Cortex of kidney (tissue), 1 donor: ENCODE measurements around the gene LGALS4.
"Not testable (repeated sequence)": the region's sequence is repeated elsewhere in the genome, so short reads cannot be mapped to it uniquely, and the experiment has no call there.

ENCODE experiments used
- DNase-seq: peaks from one replicate; lab custom pipeline; 2025; lab: John Stamatoyannopoulos, UW

LGALS4 gene, protein sequence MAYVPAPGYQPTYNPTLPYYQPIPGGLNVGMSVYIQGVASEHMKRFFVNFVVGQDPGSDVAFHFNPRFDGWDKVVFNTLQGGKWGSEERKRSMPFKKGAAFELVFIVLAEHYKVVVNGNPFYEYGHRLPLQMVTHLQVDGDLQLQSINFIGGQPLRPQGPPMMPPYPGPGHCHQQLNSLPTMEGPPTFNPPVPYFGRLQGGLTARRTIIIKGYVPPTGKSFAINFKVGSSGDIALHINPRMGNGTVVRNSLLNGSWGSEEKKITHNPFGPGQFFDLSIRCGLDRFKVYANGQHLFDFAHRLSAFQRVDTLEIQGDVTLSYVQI

DNA sequence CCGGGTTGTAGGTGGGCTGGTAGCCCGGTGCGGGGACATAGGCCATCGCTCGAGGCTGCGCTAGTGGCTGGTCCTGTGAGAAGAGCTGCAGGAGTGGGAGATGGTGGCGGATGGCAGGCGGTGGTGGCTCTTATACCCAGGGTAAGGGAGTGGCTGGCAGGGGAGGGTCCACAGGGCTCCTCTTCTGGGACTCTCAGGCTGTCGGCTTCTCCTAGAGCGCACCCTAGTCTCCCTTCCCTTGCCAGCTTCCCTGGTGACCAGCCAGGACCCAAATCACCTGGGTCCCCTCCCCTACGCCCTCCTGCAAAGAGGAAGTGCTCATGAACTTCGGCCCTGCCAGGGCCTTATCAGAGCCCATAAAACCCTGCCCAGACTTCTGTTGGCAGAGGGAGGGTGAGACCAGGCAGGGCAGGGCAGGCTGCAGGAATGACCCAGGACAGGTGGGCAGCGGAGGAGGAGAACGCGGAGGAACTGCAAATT, at the start of gene LGALS4:
Gene LGALS4, minus strand, starts transcription at position 105 of the 480 bp plus-strand sequence. Its CDS starts 59 bp downstream, at position 46.
- no peak for DNase-seq

DNA sequence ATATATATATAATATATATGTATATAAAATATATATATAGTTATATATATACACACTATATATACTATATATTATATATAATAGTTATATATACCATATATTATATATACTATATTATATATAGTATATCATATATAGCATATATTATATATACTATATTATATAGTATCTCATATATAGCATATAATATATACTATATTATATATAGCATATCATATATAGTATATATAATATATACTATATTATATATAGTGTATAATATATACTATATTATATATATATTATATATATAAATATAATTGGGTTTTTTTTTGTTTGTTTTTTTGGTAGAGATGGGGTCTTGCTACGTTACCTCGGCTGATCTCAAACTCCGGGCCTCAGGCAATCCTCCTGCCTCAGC, 48.6 kb upstream of the LGALS4 start:
- no peak for DNase-seq

DNA sequence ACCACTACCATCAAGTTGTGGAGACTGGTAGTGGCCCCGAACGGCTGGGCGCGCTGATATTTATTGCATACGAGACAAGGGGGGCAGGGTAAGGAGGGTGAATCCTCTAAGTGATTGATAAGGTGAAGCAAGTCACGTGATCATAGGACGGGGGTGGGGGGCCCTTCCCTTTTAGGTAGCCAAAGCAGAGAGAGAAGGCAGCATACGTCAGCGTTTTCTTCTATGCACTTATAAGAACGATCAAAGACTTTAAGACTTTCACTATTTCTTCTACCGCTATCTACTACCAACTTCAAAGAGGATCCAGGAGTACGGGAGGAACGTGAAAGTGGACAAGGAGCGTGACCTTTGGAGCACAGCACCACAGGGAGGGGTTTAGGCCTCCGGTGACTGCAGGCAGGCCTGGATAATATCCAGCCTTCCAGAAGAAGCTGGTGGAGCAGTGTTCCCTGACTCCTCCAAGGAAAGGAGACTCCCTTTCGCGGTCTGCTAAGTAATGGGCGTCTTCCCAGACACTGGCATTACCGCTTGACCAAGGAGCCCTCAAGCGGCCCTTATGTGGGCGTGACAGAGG, 47.0 kb upstream of the LGALS4 start:
- DNase-seq, result not testable (repeated sequence)

DNA sequence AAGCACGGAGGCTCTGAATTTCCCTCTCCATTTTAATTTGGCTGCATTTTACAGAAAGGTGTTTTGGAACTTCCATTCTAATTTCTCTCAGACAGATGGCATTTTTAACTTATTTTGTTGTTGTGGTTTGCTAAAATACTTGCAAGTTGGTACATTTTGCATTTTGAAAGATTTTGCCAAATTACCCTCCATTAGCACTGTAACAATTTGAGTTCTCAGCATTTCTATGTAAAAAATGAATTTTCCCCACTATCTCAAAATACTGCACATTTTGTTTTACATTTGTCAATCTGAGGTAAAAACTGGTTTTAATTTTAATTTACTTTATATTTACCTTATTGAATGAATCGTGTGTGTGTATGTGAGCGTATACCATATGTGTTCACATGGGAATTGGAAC, 44.1 kb upstream of the LGALS4 start:
- DNase-seq, result no peak

DNA sequence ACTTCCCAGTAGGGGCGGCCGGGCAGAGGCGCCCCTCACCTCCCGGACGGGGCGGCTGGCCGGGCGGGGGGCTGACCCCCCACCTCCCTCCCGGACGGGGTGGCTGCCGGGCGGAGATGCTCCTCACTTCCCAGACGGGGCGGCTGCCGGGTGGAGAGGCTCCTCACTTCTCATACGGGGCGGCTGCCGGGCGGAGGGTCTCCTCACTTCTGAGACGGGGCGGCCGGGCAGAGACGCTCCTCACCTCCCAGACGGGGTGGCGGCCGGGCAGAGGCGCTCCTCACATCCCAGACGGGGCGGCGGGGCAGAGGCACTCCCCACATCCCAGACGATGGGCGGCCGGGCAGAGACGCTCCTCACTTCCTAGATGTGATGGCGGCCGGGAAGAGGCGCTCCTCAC, 43.0 kb upstream of the LGALS4 start:
- not testable (repeated sequence) for DNase-seq

DNA sequence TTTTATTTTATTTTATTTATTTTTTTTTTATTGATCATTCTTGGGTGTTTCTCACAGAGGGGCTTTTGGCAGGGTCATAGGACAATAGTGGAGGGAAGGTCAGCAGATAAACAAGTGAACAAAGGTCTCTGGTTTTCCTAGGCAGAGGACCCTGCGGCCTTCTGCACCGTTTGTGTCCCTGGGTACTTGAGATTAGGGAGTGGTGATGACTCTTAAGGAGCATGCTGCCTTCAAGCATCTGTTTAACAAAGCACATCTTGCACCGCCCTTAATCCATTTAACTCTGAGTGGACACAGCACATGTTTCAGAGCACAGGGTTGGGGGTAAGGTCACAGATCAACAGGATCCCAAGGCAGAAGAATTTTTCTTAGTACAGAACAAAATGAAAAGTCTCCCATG, 42.2 kb upstream of the LGALS4 start:
- not testable (repeated sequence) for DNase-seq

DNA sequence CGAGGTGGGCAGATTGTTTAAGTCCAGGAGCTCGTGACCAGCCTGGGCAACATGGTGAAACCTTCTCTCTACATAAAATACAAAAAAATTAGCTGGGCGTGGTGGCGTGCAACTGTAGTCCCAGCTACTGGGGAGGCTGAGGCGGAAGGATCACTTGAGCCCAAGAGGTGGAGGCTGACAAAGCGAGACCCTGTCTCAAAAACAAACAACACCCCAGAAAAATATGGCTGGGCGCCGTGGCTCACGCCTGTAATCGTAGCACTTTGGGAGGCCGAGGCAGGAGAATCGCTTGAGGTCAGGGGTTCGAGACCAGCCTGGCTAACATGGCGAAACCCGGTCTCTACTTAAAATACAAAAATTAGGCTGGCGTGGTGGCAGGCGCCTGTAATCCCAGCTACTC, 40.5 kb upstream of the LGALS4 start:
- DNase-seq, result no peak

DNA sequence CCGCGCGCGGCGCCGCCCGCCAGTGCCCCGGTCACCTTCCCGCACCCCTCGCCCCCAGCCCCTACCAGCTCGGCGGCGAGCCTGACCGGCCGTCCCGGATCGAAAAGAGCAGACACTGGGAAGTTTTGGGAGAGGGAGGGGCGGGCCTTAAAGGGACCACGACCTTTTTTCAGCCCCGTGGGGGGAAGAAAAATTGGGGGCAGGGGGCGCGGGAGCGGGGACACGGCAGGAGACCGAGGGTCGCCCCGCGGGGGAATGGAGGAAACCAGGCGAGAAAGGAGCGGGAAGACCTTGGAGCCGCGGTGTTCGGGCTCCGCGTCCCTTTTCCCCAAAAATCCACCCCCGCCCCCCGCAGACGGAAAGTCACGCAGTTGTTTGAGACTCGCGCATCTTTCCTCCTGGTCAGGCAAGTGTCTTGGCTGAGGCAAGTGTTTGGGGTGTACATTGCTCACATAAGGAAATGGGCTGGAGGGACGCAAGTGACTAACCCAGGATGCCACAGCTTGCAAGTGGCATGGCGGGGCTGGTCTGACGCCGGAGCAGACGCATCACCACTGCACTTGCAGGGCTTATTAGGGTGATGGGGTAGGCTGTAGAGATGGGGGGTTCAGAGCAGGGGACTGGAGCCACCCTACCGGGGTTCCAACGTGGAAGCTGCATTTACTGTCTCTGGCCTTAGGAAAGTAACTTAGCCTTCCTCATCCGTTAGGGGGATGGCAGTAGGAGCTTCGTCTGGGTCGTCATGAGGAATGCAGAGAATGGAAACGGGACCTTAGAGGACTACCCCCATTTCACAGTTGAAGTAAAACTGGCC, 39.7 kb upstream of the LGALS4 start:
- DNase-seq, result no peak

DNA sequence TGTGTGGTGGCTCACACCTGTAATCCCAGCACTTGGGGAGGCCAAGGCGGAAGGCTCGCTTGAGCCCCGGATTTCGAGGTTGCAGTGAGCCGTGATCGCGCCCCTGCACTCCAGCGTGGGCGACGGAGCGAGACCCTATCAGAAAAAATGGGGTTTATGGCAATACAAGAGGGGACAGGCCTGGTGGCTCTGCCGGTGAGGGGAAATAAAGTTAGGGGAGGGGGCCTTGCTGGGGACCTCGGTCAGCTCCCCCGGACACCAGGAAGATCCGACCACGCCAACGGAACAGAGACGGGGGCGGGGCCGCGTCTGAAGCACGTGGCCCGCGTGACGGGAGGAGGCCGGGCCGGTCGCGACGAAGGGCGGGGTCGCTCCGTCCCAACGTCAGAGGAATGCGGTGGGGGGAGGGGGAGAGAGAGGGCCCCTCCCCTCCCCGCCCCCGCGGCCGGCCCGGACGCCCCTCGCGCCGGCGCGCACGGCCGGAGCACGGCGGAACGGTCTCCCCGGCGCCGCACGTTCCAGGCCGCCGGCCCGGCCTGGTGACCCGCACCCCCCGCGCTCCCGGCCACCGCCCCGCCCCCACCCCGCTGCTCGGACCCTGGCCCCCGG, 39.0 kb upstream of the LGALS4 start:
- DNase-seq, result peak; percentile 81

DNA sequence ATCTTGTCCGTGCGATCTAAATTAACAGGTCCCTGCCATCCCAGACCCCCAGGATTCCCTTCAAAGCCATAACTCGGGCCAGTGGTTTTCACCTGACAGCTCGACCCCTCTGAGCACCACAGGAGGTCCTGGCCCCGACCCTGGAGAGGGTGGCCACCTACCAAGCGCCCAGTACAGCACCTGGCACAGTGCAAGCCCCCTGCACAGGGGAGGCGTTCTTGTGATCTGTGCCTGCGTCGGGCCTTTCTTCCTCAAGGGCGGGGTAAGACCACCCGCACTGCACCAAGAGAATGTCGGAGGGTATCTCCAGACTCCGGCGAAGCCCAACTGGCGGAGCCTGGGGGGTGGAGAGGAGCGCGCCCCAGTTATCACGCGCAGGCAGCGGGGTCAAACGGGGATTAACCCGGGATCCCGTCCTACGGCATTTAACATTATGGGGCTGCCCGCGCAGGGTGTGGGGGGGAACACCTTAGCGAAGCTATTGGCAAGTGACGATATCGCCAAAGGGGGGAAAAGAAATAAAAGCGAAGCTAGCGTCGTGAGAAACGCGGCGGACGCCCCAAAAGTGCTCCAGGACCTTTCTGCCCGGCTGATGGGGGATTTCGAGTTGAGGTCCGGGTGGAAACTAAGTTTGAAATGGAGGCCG, 38.4 kb upstream of the LGALS4 start:
- no peak for DNase-seq

DNA sequence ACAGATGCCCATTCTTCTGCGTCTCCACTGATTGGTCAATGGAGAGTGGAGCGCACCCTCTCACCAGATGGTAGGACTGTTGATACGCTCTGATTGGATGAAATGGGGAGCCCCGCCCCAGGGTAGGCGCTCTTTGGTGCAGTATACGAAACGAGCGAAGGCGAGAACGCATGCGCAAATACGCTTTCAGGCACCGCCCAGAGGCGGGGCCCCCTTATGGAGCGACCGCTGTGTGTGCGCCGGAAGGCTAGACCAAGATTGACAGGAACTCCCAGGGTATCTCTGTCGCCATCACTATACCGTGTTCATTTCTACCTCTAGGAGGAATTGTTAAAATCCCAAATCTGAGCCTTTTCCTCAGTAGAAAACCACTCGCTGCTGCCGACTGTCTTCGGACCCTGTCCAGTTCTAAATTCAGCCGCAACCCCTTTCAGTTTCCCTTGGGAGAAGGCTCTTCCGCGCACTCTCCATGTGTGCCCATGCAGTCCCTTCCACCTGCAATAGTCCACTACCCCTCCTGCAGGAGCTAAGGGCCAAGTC, 37.8 kb upstream of the LGALS4 start:
- no peak for DNase-seq

DNA sequence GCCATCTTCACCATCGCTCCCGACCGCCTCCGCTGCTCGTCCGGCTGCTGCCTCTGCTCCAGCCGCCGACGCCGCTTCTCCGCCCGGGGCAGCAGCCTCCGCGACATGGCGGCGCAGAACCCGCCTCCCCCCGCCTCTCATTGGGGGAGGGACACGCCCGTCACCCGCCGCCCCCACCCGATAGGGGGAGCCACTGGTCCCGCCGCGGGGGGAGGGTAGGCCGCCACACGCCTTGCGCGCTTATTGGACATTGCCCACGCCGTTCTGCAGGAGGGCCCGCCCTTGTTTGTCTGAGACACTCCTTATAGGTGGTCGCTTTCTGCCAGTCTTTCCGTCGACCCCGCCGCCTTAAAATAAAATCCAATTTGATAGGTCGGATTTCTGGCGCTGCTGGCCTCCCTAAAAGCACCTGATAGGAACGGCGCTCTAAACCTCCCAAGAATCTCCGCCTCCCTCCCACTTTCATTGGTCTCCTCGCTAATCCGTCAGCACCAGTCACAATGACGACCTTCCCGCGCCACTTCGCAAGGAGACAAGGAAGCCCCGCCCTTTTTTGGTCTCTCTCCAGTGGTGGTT, 37.2 kb upstream of the LGALS4 start, which contains the start of gene HNRNPL:
Gene HNRNPL, minus strand, starts transcription at position 127 of the 576 bp plus-strand sequence. Its CDS starts 20 bp downstream, at position 107.
- peak; percentile 92 for DNase-seq

DNA sequence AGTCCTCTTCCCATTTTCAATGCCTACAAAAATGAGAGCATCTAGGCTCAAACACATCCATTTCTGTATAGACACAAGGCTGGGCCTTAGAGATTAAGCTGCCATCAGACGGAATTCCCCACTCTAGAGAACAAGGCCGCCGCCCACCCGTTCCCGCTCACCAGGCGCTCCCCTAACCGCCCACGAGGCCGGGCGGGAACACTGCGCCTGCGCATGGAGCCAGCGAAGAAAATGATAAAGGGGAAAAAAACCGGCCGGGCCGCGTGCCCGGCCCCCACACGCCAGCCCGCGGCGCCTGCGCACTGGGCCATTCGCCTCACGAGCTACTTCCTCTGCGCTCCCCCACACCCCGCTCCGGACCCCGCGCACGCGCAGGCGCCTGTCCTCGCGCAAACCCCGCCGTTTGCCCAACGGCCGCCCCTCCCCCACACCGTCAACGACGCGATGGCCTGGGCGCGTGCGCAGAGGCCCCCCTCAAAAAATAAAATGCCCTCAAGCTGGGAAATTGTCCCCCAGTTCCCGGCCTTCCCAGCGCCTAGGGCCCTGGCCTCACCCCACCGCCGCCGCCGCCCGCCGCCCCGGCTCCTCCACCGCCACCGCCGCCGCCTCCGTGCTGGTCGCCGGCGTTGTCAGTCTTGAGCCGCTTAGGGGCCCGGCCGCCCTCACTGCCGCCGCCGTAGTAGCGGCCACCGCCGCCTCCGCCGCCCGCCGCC, 36.6 kb upstream of the LGALS4 start:
- DNase-seq, result peak; percentile 63

DNA sequence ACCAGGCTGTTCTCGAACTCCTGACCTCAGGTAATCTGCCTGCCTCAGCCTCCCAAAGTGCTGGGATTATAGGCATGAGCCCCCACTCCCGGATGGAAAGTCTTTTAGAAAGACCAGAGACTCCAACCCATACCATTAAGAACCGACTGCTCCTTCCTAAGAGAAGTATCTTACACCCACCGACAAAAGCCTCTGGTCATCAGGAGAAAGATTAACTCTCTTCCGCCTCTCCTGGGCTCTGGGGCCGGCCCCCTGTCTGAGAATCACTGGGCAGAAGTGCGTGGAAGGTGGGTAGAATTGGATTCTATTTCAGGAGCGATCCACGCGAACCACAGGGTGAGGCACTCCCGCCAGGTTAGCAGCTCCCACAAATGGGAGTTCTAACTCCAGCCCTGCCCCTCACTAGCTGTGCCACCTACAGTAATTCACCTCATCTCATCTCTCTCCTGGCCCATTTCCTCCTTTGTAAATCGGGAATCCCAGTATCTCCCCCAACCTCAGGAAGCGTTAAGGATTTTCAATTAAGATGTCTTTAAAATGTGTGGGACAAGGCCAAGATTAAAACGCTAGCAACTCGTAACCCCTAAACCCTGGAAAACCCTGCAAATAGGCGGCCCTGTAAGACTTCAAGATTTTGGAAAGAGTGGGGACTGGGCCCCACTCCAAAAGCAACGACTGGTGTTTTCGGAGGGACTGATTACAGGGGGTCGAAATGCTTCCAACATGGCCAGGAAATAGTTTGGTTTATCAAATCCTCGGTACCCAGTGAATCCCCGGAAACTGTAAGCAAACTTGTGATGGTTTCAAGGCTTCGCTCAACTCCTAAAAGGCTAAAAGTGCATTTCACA, 35.8 kb upstream of the LGALS4 start:
- no peak for DNase-seq

DNA sequence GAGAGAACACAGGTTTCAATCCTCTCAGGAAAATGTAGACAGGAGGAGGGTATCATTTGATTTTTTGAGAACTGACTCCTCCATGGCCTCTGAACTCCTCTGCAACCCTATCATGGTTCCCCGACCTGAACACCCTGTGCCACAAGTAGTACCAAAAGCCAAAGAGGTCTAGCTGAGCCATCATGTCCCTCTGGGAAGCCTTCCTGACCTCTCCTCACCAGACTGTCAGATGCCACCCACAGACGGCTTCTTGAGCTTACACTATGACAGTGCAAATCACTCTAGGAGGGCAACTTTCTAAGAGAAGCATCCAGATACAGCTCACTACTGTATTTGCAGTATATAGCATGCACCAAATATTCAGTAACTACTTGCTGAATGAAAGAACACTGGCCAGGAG, 33.4 kb upstream of the LGALS4 start:
- no peak for DNase-seq

DNA sequence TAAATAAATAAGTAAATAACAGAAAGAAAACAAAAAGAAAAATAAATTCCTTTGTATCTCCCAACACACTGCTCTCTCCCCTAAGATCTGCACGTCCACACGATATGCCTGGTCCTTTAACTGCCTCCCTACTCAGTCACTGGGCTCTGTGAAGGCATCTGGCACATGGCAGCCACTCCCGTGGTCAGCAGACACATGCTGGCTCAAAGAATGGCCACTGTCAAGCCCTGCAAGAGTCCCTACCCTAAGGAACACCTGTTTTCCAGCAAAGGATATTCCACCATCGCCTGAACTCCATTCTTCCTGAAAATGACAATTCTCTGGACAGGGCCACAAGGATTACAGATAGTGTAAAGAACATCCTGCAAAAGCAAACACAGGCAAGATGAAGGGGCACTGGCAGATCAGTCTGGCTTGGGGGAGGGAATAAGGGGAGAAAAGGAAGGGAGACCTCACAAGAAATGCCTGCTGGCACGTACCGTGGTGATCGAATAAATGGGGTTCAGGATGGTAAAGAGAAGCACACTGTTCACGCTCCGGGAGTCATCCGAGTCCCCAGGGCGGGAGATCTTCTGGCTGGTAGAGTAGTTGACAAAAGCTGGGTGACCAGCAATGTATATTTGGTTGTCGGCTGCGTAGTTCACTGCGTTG, 32.8 kb upstream of the LGALS4 start:
- DNase-seq, result no peak

DNA sequence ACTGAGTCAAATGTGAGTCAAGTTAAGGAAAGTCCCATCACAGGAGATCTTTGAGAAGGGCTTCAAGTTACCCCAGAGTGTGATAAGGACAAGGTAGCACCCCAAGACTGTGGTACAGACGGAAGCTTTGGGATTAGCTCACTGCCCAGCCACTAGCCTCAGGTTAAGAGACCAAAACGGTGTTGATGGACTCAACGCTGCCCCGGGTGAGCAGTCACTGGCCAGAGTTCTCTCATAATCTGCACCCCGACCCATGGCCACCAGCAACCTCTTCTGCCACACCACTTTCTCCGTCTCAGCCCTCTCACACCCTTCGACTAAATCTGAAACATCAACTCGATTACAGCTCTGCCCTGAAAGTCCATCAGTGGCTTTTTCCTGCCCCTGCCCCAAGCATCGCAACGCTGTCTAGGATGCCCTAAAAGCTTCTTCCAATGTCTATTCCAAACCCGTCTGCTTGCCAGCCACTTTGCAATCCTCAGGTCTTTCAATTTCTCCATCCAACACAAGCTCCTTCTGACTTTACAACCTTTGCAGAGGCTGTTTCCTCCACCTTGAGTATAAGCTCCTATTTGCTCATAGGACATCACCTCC, 31.4 kb upstream of the LGALS4 start:
- DNase-seq, result no peak

DNA sequence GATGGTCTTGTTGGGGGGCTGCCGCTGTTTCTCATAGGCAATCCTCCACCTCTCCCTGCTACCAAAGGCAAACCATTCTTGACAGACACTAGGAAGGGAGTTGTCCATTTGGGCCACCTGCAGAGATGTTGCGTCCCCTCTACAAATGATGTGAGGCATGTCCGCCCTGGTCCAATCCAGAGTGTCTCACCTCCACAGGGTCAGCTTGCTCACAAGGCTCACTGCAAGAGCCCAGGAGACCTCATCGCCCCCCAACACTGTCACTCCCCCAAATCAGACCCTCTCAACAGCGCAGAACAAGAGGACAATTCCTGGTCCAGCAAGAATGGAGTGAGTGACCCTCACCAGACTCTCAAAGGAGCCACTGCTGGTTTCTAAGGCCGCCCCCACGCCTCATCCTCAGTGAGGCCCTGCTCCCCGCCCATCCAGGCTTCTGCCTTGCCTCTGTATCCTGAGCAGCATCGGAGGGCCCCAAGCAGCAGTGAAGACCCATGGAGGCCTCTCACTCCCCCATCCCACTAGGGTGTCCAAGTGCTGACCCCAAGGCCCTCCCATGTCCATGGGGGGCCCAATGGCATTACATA, 30.5 kb upstream of the LGALS4 start:
- DNase-seq, result no peak
